HepG2 (cell line): ENCODE data around the gene HINT2. TPM values are rescaled to one million over a fixed set of nuclear protein-coding genes. Genes with fewer than 3 reads are reported as not detected.
A peak's percentile ranks its signal among the peaks of the same experiment; 100 is the strongest.

Experiments
- ARHGAP35 ChIP-seq: sonication (generic); formaldehyde crosslinking; IDR thresholded peaks from 2 replicates; pipeline ENCODE4 v1.9.0; 2022; ENCODE audit warnings: mild to moderate bottlenecking, inconsistent platforms, moderate library complexity, missing genetic modification reagents, borderline replicate concordance
- CEBPB ChIP-seq: IDR thresholded peaks from 2 replicates; pipeline ENCODE4 v1.6.1; 2011; ENCODE audit warnings: low read depth, low read length, improper control_type of control experiment, borderline replicate concordance
- ETV6 ChIP-seq: sonication (generic); formaldehyde crosslinking; conservative IDR thresholded peaks from 2 replicates; pipeline ENCODE4 v1.4.0; 2020; ENCODE audit warnings: missing genetic modification reagents
- HNRNPK ChIP-seq: fragments of 200-400 bp; formaldehyde crosslinking; IDR thresholded peaks from 2 replicates; pipeline ENCODE4 v1.6.1; 2018; ENCODE audit warnings: low read length, low read depth, moderate library complexity, mild to moderate bottlenecking; ENCODE audit not compliant: poor library complexity, severe bottlenecking
- ISL2 ChIP-seq: sonication (generic); formaldehyde crosslinking; IDR thresholded peaks from 2 replicates; pipeline ENCODE4 v1.5.0; 2020; ENCODE audit warnings: missing genetic modification reagents
- LCORL ChIP-seq, 2 experiments: fragments of 450-650 bp in 1 of 2; sonication (generic) in 1 of 2; formaldehyde crosslinking in 1 of 2; IDR thresholded peaks; 2 replicates each; pipeline versions ENCODE4 v1.5.0 to v1.6.1; 2017 to 2020; ENCODE audit warnings: antibody characterized with exemption in 1 of 2, missing genetic modification reagents in 1 of 2
- MTF2 ChIP-seq: sonication (generic); formaldehyde crosslinking; IDR thresholded peaks from 2 replicates; pipeline ENCODE4 v1.5.0; 2020; ENCODE audit warnings: missing genetic modification reagents, borderline replicate concordance
- NR2F1 ChIP-seq, 2 experiments: fragments of 450-650 bp in 1 of 2; formaldehyde crosslinking in 1 of 2; IDR thresholded peaks; 2 replicates each; pipeline versions ENCODE4 v1.5.0 to v1.6.1; 2016 to 2020; ENCODE audit warnings: mild to moderate bottlenecking in 1 of 2, missing compliant biosample characterization in 1 of 2, missing genetic modification reagents in 1 of 2, moderate library complexity in 1 of 2
- SIN3A ChIP-seq: IDR thresholded peaks from 2 replicates; pipeline ENCODE4 v1.6.1; 2011; ENCODE audit warnings: low read depth, mild to moderate bottlenecking, control low read depth, low read length, borderline replicate concordance
- ZFAT ChIP-seq: sonication (generic); formaldehyde crosslinking; conservative IDR thresholded peaks from 2 replicates; pipeline ENCODE4 v1.8.1; 2023; ENCODE audit warnings: missing genetic modification reagents, inconsistent platforms
- ZNF260 ChIP-seq: sonication (generic); formaldehyde crosslinking; IDR thresholded peaks from 2 replicates; pipeline ENCODE4 v1.4.0; 2020; ENCODE audit warnings: missing genetic modification reagents, low read depth, mild to moderate bottlenecking, borderline replicate concordance
- ZNF772 ChIP-seq: sonication (generic); formaldehyde crosslinking; IDR thresholded peaks from 2 replicates; pipeline ENCODE4 v1.5.0; 2020; ENCODE audit warnings: mild to moderate bottlenecking, missing genetic modification reagents
- polyA plus RNA-seq, 8 experiments: library from polyadenylated mRNA; depleted of rRNA in 3 of 8; stranded (reverse) in 7 of 8; unstranded in 1 of 8; fragments of >200 nt; fragmentation: Illumina TruSeq in 4 of 8; extraction: Trizol in 4 of 8; gene quantifications; 2 replicates each; pipeline versions ENCODE4 v1.2.1 to v1.2.3, GENCODE V29; 2011 to 2016; ENCODE audit warnings: low read depth in 4 of 8, missing spikeins in 1 of 8, mixed read lengths in 1 of 8; ENCODE audit not compliant: insufficient read depth in 1 of 8
- total RNA-seq, 5 experiments: library from RNA; depleted of rRNA; stranded (reverse); fragments of >200 nt; fragmentation: Illumina TruSeq; extraction: Trizol; gene quantifications; 2 replicates each; pipeline ENCODE4 v1.2.3, GENCODE V29; 2016; ENCODE audit warnings: low read depth in 1 of 5
- TF ChIP-seq, protein P1 (sequence below): sonication (generic); formaldehyde crosslinking; conservative IDR thresholded peaks from 2 replicates; pipeline ENCODE4 v1.4.0; 2020; ENCODE audit warnings: missing genetic modification reagents
- TF ChIP-seq, protein P2 (sequence below): sonication (generic); formaldehyde crosslinking; IDR thresholded peaks from 2 replicates; pipeline ENCODE4 v1.4.0; 2020; ENCODE audit warnings: missing genetic modification reagents
- TF ChIP-seq, protein P3 (sequence below): sonication (generic); formaldehyde crosslinking; IDR thresholded peaks from 2 replicates; pipeline ENCODE4 v1.4.0; 2020; ENCODE audit warnings: missing genetic modification reagents, borderline replicate concordance
- TF ChIP-seq, protein P4 (sequence below): IDR thresholded peaks from 2 replicates; pipeline ENCODE4 v1.6.1; 2016

Gene HINT2
- total and polyA plus RNA-seq, 2 of the 13 experiments (the other 11 are each of a cell fraction or from before 2014, with no cell fraction given), result 37.9 to 56.2 TPM

DNA sequence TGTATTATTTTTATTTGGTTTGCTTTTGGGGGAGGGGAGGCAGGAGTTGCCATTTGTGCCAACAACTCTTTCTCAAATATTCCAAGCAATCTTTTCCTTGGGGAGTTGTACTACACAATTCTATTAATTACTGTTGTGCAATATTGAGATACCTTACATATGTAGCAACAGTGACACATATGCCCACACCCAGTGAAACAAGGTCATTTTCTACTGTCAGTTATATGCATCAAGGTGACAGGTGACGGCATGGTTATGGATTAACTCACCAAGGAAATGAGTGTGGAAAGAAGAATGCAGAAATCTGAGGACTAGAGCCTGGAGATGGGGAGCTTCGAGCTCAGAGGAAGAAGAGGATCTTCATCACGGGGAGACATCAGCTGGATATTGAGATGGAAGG is 42.9 kb downstream of the HINT2 start (continued):
- TF ChIP-seq, protein P1, sequence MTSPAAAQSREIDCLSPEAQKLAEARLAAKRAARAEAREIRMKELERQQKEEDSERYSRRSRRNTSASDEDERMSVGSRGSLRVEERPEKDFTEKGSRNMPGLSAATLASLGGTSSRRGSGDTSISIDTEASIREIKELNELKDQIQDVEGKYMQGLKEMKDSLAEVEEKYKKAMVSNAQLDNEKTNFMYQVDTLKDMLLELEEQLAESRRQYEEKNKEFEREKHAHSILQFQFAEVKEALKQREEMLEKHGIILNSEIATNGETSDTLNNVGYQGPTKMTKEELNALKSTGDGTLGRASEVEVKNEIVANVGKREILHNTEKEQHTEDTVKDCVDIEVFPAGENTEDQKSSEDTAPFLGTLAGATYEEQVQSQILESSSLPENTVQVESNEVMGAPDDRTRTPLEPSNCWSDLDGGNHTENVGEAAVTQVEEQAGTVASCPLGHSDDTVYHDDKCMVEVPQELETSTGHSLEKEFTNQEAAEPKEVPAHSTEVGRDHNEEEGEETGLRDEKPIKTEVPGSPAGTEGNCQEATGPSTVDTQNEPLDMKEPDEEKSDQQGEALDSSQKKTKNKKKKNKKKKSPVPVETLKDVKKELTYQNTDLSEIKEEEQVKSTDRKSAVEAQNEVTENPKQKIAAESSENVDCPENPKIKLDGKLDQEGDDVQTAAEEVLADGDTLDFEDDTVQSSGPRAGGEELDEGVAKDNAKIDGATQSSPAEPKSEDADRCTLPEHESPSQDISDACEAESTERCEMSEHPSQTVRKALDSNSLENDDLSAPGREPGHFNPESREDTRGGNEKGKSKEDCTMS, result no peak
- TF ChIP-seq MTF2, result no peak
- TF ChIP-seq, protein P2, sequence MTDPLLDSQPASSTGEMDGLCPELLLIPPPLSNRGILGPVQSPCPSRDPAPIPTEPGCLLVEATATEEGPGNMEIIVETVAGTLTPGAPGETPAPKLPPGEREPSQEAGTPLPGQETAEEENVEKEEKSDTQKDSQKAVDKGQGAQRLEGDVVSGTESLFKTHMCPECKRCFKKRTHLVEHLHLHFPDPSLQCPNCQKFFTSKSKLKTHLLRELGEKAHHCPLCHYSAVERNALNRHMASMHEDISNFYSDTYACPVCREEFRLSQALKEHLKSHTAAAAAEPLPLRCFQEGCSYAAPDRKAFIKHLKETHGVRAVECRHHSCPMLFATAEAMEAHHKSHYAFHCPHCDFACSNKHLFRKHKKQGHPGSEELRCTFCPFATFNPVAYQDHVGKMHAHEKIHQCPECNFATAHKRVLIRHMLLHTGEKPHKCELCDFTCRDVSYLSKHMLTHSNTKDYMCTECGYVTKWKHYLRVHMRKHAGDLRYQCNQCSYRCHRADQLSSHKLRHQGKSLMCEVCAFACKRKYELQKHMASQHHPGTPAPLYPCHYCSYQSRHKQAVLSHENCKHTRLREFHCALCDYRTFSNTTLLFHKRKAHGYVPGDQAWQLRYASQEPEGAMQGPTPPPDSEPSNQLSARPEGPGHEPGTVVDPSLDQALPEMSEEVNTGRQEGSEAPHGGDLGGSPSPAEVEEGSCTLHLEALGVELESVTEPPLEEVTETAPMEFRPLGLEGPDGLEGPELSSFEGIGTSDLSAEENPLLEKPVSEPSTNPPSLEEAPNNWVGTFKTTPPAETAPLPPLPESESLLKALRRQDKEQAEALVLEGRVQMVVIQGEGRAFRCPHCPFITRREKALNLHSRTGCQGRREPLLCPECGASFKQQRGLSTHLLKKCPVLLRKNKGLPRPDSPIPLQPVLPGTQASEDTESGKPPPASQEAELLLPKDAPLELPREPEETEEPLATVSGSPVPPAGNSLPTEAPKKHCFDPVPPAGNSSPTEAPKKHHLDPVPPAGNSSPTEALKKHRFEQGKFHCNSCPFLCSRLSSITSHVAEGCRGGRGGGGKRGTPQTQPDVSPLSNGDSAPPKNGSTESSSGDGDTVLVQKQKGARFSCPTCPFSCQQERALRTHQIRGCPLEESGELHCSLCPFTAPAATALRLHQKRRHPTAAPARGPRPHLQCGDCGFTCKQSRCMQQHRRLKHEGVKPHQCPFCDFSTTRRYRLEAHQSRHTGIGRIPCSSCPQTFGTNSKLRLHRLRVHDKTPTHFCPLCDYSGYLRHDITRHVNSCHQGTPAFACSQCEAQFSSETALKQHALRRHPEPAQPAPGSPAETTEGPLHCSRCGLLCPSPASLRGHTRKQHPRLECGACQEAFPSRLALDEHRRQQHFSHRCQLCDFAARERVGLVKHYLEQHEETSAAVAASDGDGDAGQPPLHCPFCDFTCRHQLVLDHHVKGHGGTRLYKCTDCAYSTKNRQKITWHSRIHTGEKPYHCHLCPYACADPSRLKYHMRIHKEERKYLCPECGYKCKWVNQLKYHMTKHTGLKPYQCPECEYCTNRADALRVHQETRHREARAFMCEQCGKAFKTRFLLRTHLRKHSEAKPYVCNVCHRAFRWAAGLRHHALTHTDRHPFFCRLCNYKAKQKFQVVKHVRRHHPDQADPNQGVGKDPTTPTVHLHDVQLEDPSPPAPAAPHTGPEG (CRISPR knock-in tag), result no peak
- TF ChIP-seq, protein P3, sequence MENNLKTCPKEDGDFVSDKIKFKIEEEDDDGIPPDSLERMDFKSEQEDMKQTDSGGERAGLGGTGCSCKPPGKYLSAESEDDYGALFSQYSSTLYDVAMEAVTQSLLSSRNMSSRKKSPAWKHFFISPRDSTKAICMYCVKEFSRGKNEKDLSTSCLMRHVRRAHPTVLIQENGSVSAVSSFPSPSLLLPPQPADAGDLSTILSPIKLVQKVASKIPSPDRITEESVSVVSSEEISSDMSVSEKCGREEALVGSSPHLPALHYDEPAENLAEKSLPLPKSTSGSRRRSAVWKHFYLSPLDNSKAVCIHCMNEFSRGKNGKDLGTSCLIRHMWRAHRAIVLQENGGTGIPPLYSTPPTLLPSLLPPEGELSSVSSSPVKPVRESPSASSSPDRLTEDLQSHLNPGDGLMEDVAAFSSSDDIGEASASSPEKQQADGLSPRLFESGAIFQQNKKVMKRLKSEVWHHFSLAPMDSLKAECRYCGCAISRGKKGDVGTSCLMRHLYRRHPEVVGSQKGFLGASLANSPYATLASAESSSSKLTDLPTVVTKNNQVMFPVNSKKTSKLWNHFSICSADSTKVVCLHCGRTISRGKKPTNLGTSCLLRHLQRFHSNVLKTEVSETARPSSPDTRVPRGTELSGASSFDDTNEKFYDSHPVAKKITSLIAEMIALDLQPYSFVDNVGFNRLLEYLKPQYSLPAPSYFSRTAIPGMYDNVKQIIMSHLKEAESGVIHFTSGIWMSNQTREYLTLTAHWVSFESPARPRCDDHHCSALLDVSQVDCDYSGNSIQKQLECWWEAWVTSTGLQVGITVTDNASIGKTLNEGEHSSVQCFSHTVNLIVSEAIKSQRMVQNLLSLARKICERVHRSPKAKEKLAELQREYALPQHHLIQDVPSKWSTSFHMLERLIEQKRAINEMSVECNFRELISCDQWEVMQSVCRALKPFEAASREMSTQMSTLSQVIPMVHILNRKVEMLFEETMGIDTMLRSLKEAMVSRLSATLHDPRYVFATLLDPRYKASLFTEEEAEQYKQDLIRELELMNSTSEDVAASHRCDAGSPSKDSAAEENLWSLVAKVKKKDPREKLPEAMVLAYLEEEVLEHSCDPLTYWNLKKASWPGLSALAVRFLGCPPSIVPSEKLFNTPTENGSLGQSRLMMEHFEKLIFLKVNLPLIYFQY (CRISPR knock-in tag), result no peak
- TF ChIP-seq NR2F1 (CRISPR knock-in tag; IDR thresholded peaks at IDR 0.05), result no peak
- no peak for TF ChIP-seq SIN3A
- no peak for TF ChIP-seq ETV6 (CRISPR knock-in tag)
- no peak for TF ChIP-seq ARHGAP35 (CRISPR knock-in tag)
- TF ChIP-seq ZNF260 (CRISPR knock-in tag), result no peak
- TF ChIP-seq ISL2, result no peak
- TF ChIP-seq CEBPB, result peak; percentile 93
- TF ChIP-seq ZFAT (CRISPR knock-in tag), result no peak
- TF ChIP-seq LCORL (IDR thresholded peaks at IDR 0.05), result no peak
- no peak for TF ChIP-seq LCORL (CRISPR knock-in tag; IDR thresholded peaks at IDR 0.05)
- no peak for TF ChIP-seq HNRNPK
- TF ChIP-seq, protein P4, sequence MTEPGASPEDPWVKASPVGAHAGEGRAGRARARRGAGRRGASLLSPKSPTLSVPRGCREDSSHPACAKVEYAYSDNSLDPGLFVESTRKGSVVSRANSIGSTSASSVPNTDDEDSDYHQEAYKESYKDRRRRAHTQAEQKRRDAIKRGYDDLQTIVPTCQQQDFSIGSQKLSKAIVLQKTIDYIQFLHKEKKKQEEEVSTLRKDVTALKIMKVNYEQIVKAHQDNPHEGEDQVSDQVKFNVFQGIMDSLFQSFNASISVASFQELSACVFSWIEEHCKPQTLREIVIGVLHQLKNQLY, result no peak
- TF ChIP-seq ZNF772 (CRISPR knock-in tag), result no peak
